GM19240 (cell line): ENCODE measurements around the gene TMEM63A.
"Not testable (repeated sequence)": the region's sequence is repeated elsewhere in the genome, so short reads cannot be mapped to it uniquely, and the experiment has no call there.

Experiments
- DNase-seq: peaks from one replicate; pipeline ENCODE4 v3.0.0; 2011; ENCODE audit warnings: low spot score; ENCODE audit not compliant: insufficient read length

The TMEM63A gene

GRCh38 chr1:225796097-225796496 is 86.1 kb downstream of the TMEM63A start:
- not testable (repeated sequence) for DNase-seq
